GM18499 (cell line): ENCODE results near the gene MXRA8.
"Not testable (repeated sequence)": the region's sequence is repeated elsewhere in the genome, so short reads cannot be mapped to it uniquely, and the experiment has no call there.

Experiments used
- ATAC-seq: cut with Tn5 transposase; IDR thresholded peaks from one replicate; pipeline ENCODE4 v1.9.1; 2021; ENCODE audit warnings: moderate number of reproducible peaks; ENCODE audit not compliant: insufficient read depth, unreplicated experiment

The MXRA8 gene

GRCh38 chr1:1324084-1324523 is 34.3 kb downstream of the MXRA8 start:
- ATAC-seq = peak; percentile 27

DNA sequence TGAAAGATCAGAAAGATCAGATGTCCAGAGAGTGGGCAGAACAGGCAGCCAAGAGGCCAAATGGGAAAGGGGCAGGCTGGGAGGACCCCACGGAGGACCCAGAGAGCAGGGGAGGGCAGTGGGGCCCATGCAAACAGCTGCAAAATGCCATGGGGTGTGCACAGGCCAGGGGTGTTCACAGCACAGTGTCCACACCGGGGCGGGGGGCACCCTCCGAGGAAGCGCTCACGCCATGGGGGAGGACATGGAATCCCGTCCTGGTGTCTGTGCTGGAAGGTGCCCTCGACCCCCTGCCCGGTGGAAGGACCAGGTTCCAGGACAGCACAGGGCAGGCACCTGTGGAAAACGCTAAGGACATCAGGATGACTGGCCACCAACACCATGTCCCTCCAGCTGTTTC is 35.4 kb downstream of the MXRA8 start:
- ATAC-seq = no peak

- ATAC-seq = no peak
These were observed 35.9 kb downstream of the MXRA8 start for GRCh38 chr1:1322418-1322817.

DNA sequence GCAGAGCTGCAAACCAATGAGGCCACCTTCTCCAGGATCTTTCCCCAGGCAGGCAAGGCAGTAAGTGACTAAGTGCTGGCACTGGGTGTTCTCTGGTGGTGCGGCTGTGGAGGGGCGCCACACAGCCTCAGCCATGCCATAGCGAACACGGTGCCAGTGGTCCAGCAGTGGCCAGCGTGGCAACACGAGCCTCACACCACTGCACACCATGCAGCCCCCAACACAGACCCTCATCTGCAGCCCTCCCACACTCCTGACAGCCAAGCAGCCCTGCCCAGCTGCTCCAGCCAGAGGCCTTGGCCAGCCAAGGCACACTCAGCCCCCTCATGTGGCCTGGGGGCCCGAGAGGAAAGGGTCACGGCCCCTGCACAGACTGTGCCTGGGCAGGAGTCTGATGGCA is 36.9 kb downstream of the MXRA8 start:
- ATAC-seq = no peak

DNA sequence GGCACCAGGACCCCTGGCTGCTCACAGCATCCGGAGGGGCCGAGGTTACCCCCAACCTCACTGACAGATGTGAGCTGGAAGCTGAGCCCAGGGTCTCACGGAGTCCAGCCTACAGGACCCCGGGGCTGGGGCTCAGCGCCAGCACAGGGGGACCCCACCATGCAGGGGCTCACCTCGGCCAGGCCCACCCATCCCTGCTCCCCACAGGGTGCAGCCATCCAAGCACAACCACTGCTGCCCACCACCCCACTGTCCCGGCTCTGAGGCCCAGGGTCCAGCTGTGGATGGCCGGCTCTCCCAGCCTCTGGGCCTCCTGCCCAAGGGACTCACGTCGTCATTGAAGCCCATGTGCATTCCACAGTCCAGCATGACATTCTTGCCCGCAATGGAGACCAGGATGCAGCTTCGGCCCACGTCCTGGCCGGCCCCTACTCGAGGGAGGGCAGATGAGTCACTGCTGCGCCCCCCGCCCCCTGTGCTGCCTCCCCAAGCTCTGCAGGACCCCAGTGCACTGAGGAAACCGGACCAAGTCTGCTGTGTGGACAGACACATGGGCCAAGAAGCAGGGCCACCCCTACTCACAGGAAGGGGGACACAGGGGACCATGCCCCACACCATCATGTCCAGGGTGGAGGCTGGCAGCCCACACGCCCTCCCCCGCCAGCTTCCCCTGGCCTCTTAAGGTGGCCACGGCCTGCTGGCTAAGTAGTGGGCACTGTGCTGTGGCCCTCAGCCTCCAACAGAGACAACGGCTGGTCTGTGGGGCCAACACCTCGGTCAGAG is 37.5 kb downstream of the MXRA8 start:
- no peak for ATAC-seq

DNA sequence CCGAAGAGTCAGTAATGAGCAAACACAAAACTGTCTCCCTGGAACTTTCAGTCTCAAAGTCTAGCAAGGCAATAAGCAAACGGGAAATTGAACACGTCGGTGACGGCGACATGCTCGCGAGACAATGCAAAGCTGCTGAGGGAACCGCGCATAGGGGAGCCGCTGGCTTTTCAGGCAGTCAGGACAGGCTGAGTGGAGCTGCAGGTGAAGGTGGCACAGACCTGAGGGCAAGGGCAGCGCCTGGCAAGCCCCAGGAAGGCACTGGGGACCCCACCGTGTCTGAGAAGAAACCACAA is 38.8 kb downstream of the MXRA8 start:
- no peak for ATAC-seq

- ATAC-seq = no peak
These were observed 39.3 kb downstream of the MXRA8 start for GRCh38 chr1:1318777-1319645.

DNA sequence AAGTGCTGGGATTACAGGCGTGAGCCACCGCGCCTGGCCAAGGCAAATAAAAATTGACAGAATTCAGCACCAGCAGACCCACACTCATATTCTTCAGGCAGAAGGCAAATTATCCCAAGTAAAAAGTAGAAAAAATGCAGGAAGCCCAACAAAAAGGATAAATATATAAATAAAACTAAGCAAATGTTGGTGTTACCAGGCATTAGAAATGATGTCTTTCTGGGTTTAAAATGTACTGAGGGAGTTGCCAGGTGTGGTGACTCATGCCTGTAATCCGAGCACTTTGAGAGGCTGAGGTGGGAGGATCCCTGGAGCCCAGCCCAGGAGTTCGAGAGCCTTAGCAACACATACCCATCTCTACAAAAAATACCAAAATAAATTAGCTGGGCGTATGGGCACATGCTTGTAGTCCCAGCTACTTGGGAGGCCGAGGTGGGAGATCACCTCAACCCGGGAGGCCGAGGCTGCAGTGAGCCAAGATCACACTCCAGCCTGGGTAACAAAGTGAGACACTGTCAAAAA is 40.2 kb downstream of the MXRA8 start:
- ATAC-seq = no peak

DNA sequence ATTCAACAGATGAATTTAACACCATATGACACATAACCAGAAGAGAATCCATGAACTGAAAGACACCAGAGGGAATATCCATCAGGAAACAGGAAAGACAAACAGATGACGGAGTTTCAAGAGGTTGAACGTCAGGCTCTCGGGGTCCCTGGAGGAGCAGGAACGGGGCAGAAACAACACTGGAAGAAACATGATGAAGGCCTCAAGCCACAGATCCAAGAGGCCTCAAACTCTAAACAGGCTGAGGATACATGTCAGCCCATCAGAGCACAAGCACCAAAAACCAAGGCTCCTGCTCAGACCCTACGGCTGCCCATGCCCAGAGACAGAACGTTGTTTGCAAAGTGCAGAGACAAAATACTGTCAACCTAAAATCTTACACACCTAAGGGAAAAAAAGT is 40.9 kb downstream of the MXRA8 start:
- no peak for ATAC-seq

DNA sequence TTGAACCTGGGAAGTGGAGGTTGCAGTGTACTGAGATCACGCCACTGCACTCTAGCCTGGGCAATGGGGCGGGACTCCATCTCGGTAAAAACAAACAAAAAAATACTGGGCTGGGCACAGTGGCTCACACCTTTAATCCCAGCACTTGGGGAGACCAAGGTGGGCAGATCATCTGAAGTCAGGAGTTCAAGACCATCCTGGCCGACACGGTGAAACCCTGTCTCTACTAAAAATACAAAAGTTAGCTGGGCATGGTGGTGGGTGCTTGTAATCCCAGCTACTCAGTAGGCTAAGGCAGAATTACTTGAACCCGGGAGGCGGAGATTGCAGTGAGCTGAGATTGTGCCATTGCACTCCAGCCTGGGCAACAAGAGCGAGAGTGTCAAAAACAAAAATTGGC is 42.2 kb downstream of the MXRA8 start:
- ATAC-seq = not testable (repeated sequence)

DNA sequence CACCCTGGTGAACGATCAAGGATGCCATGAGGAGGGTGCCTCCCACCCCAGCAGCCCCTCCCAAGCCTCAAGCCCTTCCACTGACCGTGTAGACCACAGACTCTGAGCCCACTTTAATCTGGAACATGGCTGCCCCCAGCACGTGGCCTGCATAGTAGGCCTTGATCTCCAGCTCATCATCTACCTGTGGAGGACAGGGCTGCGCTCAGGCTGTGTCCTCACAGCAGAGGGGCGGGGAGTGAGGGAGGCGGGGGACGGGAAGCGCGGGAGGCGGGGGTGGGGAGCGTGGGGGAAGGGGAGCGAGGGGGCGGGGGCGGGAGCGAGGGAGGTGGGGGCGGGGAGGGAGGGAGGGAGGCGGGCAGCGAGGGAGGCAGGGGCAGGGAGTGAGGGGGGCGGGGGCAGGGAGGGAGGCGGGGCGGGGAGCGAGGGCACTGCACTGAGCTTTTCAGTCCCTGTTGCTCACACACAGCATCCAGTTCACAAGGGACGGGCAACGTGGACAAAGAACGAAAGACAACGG is 42.9 kb downstream of the MXRA8 start:
- ATAC-seq = no peak

DNA sequence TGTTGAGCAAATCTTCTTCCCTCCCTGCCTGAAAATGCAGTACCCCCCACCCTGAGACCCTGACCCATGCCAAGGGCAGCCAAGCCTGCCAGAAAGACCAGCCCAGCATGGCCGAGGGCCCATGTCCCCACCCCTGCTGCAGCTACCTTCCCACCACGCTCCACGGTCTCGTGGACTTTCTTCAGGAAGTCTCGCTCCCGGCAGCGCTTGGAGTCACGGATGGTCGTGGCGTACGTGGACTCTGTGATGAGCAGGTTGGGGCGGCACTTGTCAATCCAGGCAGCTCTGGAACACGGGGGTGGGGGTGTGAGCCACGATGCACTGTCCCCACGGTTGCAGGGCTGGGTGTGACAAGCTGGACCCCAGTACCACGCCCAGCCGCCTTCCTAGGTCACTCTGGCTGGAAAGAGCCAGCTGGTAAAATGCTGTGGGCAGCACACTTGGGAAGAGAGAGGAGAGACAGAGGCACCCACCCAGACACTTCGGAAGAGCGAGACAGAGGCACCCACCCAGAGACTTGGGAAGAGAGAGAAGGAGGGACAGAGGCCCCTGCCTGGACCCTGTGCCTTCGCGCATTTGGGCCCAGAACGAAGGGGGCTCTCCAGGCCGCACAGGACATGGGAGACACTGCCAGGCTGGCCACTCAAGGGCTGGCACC is 43.5 kb downstream of the MXRA8 start:
- no peak for ATAC-seq

GRCh38 chr1:1314237-1314586 is 44.1 kb downstream of the MXRA8 start:
- ATAC-seq = no peak

GRCh38 chr1:1313500-1314236 is 44.7 kb downstream of the MXRA8 start:
- ATAC-seq = no peak

DNA sequence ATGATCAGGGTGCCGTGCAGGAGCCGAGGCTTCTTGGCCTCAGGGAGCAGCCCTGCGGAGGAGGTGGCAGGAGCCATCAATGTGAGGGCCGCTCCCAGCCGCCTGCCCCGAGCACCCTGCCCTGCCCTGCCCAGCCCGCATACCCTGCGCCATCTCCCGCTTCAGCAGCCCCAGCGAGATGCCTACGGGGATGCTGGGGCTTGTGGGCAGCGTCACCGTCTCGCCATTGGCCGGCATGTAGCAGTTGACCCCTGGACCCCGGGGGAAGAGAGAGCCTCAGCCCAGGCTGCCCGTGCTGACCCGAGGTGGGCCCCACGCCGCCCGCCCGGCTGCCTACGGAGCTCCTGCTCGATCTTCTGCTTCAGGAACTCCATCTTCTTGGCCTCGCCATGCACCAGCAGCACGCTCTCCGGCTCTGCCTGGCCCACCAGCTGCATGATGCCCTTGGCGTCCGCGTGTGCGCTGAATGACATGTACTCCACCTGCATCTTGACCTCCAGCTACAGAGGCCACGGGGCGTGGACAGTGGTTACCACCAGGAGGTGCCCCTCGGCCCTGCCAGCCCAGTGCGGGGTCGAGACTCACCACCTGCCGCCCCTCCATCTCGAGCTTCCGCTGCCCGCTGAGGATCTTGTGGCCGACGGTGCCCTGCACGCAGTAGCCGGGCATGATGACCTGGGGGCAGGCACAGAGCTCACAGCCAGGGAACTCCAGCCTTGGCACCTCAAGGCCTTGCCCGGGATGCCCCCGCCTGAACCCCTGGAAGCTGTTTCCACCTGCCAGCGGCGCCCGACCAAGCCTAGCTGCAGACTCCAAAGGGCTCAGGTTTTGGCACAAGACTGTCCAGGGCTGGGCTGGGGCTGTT is 45.7 kb downstream of the MXRA8 start:
- ATAC-seq = no peak

- ATAC-seq = no peak
These were observed 46.9 kb downstream of the MXRA8 start for GRCh38 chr1:1311107-1312104.

DNA sequence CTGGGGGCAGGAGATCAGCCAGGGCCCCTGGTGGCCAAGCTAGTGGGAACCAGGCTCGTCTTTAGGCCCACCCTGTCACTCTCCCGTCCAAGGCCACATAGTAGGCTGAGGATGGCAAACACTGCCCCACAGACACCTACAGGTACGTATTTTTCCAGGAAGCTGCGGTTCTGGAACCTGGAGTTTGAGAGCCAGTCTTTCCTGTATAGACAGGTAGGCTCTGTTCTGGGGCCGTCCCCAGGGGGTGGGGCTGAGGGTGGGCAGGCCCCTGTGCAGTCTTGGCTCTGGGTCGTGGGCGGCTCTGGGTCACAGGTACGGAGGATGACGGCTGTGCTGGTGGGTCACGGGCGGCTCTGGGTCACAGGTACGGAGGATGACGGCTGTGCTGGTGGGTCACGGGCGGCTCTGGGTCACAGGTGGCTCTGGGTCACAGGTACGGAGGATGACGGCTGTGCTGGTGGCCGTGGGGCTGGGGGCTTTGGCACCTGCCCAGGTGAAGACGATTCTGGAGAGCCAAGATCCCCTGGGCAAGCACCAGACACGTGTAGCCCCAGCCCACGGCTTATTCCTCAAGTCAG is 47.8 kb downstream of the MXRA8 start:
- no peak for ATAC-seq

- no peak for ATAC-seq
These were observed 48.3 kb downstream of the MXRA8 start for GRCh38 chr1:1310109-1310385.
